Endothelial cell of umbilical vein (primary cell): ENCODE measurements around the gene GLYATL1. TPM values are rescaled to one million over a fixed set of nuclear protein-coding genes. Genes with fewer than 3 reads are reported as not detected.

Source experiments
- BruUV-seq: library from RNA; stranded (reverse); fragments of 400-500 nt; replicated peaks from 2 replicates; lab custom pipeline; 2021; lab: Mats Ljungman, UMichigan
- CTCF ChIA-PET: fragments of 300-600, 350-600 bp; sonication (Branson Sonifier 250); formaldehyde crosslinking; loops from one replicate; lab custom pipeline; 2021; ENCODE audit warnings: antibody characterized with exemption, inconsistent platforms; lab: Charles Lee
- POLR2A ChIA-PET: fragments of 300-600, 350-600 bp; sonication (Branson Sonifier 250); formaldehyde crosslinking; loops from one replicate; lab custom pipeline; 2021; ENCODE audit warnings: antibody characterized with exemption, inconsistent platforms; lab: Charles Lee
- DNase-seq: peaks from one replicate; pipeline ENCODE4 v3.0.0-alpha.2; 2011; ENCODE audit warnings: low read depth, low spot score
- FAIRE-seq: peaks from 2 replicates; lab custom pipeline; 2011; peaks lifted over from hg19 to GRCh38; lab: Jason Lieb, UNC
- H2AFZ ChIP-seq: 2 replicates; pipeline ENCODE4 v1.6.0; 2012; ENCODE audit warnings: low read depth, low read length, control low read depth, inconsistent platforms
- H3K27ac ChIP-seq: 2 replicates; pipeline ENCODE4 v1.5.1; 2011; ENCODE audit warnings: low read depth, mild to moderate bottlenecking, control low read depth, low read length, moderate library complexity; ENCODE audit not compliant: insufficient read depth
- H3K27me3 ChIP-seq, 2 experiments: 2 replicates each; pipeline versions ENCODE4 v1.6.0 to v1.6.1; 2011; ENCODE audit warnings: low read length in 2 of 2, mixed read lengths in 1 of 2; ENCODE audit not compliant: control insufficient read depth in 2 of 2, insufficient read depth in 2 of 2
- H3K36me3 ChIP-seq, 2 experiments: 2 replicates in 1 of 2; 3 replicates in 1 of 2; pipeline ENCODE4 v1.5.1; 2011; ENCODE audit warnings: low read length in 2 of 2, mild to moderate bottlenecking in 1 of 2, moderate library complexity in 1 of 2; ENCODE audit not compliant: control insufficient read depth in 2 of 2, insufficient read depth in 2 of 2; ENCODE audit errors: extremely low read depth in 1 of 2
- H3K4me1 ChIP-seq: 3 replicates; pipeline ENCODE4 v1.5.1; 2011; ENCODE audit warnings: mild to moderate bottlenecking, low read length; ENCODE audit not compliant: control insufficient read depth, insufficient read depth; ENCODE audit errors: extremely low read depth
- H3K4me2 ChIP-seq: 2 replicates; pipeline ENCODE4 v1.6.1; 2011; ENCODE audit warnings: low read length, control low read depth, mixed read lengths; ENCODE audit not compliant: insufficient read depth
- H3K4me3 ChIP-seq, 3 experiments: fragments of 200-600 bp in 1 of 3; sonication (generic), shearing (Covaris generic) in 1 of 3; replicated peaks in 1 of 3; 2 replicates each; pipeline ENCODE4 v1.5.1; 2011 to 2016; ENCODE audit warnings: control low read depth in 3 of 3, low read length in 3 of 3, mild to moderate bottlenecking in 2 of 3, inconsistent platforms in 1 of 3, low read depth in 1 of 3, moderate library complexity in 1 of 3; ENCODE audit not compliant: insufficient read depth in 1 of 3
- H3K79me2 ChIP-seq: 2 replicates; pipeline ENCODE4 v1.6.0; 2012; ENCODE audit warnings: low read length, inconsistent platforms; ENCODE audit not compliant: control insufficient read depth, insufficient read depth
- H3K9ac ChIP-seq: replicated peaks from 2 replicates; pipeline ENCODE3; 2011; ENCODE audit warnings: low read length, control low read depth; ENCODE audit not compliant: insufficient read depth; ENCODE audit errors: extremely low read depth
- H3K9me1 ChIP-seq: replicated peaks from 3 replicates; pipeline ENCODE4 v1.6.0; 2011; ENCODE audit warnings: mild to moderate bottlenecking, low read length; ENCODE audit not compliant: control insufficient read depth, insufficient read depth; ENCODE audit errors: extremely low read depth
- H3K9me3 ChIP-seq: replicated peaks from 2 replicates; pipeline ENCODE4 v1.5.1; 2012; ENCODE audit warnings: low read length, inconsistent platforms; ENCODE audit not compliant: control insufficient read depth, insufficient read depth
- H4K20me1 ChIP-seq: replicated peaks from 2 replicates; pipeline ENCODE3; 2011; ENCODE audit warnings: mild to moderate bottlenecking, low read length; ENCODE audit not compliant: control insufficient read depth, insufficient read depth; ENCODE audit errors: extremely low read depth
- CTCF ChIP-seq, 2 donors: IDR thresholded peaks; 1 replicate in 1 of 2; 2 replicates in 1 of 2; pipeline ENCODE4 v1.5.1; 2011; ENCODE audit warnings: low read length in 2 of 2, mild to moderate bottlenecking in 2 of 2, moderate library complexity in 2 of 2, control low read depth in 1 of 2, inconsistent platforms in 1 of 2, low read depth in 1 of 2; ENCODE audit not compliant: insufficient read depth in 1 of 2; ENCODE audit errors: extremely low read depth in 1 of 2
- EZH2 ChIP-seq: IDR thresholded peaks from 2 replicates; pipeline ENCODE4 v1.6.1; 2012; ENCODE audit warnings: borderline replicate concordance, low read depth, mild to moderate bottlenecking, moderate library complexity, low read length, inconsistent platforms; ENCODE audit not compliant: severe bottlenecking
- FOS ChIP-seq: IDR thresholded peaks from 2 replicates; pipeline ENCODE4 v1.6.1; 2011; ENCODE audit warnings: mild to moderate bottlenecking, low read length, moderate library complexity, borderline replicate concordance; ENCODE audit not compliant: insufficient read depth
- GATA2 ChIP-seq: IDR thresholded peaks from 2 replicates; pipeline ENCODE4 v1.7.0; 2011; ENCODE audit warnings: low read depth, mild to moderate bottlenecking, moderate library complexity, mixed read lengths, low read length; ENCODE audit not compliant: insufficient read length, insufficient read depth
- JUN ChIP-seq: IDR thresholded peaks from 2 replicates; pipeline ENCODE4 v1.6.1; 2011; ENCODE audit warnings: borderline replicate concordance, low read depth; ENCODE audit not compliant: insufficient read length, insufficient read depth
- MAX ChIP-seq: IDR thresholded peaks from 2 replicates; pipeline ENCODE4 v1.6.1; 2011; ENCODE audit not compliant: insufficient read depth, insufficient read length
- MYC ChIP-seq: IDR thresholded peaks from one replicate; pipeline ENCODE4 v1.6.1; 2011; ENCODE audit warnings: mild to moderate bottlenecking, low read depth, low read length
- POLR2A ChIP-seq: IDR thresholded peaks from 2 replicates; pipeline ENCODE4 v1.6.1; 2012; ENCODE audit warnings: low read depth, mild to moderate bottlenecking, control low read depth, low read length
- POLR2AphosphoS5 ChIP-seq: IDR thresholded peaks from 2 replicates; pipeline ENCODE4 v1.6.1; 2012; ENCODE audit warnings: low read depth, mild to moderate bottlenecking, control low read depth, low read length, moderate library complexity; ENCODE audit not compliant: insufficient read depth
- dilution Hi-C: fragments of 300-500 bp; cut with MboI; formaldehyde crosslinking; loops from one replicate; pipeline ENCODE4 v1.15.0; 2019; ENCODE audit warnings: low sequenced_read_pairs; ENCODE audit not compliant: extremely low pct_ligation_motif_present
- intact Hi-C: fragments of 100-400 bp; cut with micrococcal nuclease; formaldehyde crosslinking; loops from one replicate; pipeline ENCODE4 v1.10.0; 2022
- polyA plus RNA-seq, 4 experiments: library from polyadenylated mRNA; depleted of rRNA in 3 of 4; stranded (reverse) in 3 of 4; unstranded in 1 of 4; fragments of >200 nt; gene quantifications; 2 replicates each; pipeline versions ENCODE4 v1.2.1 to v1.2.3, GENCODE V29; 2011 to 2012; ENCODE audit warnings: missing spikeins in 1 of 4
- total RNA-seq: library from RNA; stranded (reverse); gene quantifications from 2 replicates; pipeline ENCODE4 v1.2.3, GENCODE V29; 2021

Gene GLYATL1
- total and polyA plus RNA-seq, 2 donors (not counting 3 experiments of a cell fraction or from before 2014, with no cell fraction given) = not detected

- Histone ChIP-seq H3K9me3 (no peaks in the 10 kb centered on the region), H3K36me3 (no peaks in the 10 kb centered on the region), H3K4me1 (no peaks in the 10 kb centered on the region), H4K20me1 (no peaks in the 10 kb centered on the region), H3K4me3 (no peak overlapping the region), H3K27ac (no peak overlapping the region), H3K79me2 (no peaks in the 10 kb centered on the region), H3K27me3 (no peaks in the 10 kb centered on the region), H3K4me2 (no peak overlapping the region), H2AFZ (no peak overlapping the region), H3K9me1 (no peaks in the 10 kb centered on the region), H3K9ac (no peak overlapping the region)
- intact Hi-C loops = no loop called here
- dilution Hi-C loops = no loop called here
- FAIRE-seq (no peak), DNase-seq (no peak)
- no TSS peak for BruUV-seq
- TF ChIP-seq POLR2A = no peak
- no peak for TF ChIP-seq CTCF (IDR thresholded peaks at IDR 0.05; ENCODE audit: extremely low read depth in 1 of 2, insufficient read depth in 1 of 2, low read depth in 1 of 2, low read length in 2 of 2)
- no peak for TF ChIP-seq JUN
- no peak for TF ChIP-seq FOS
- TF ChIP-seq GATA2 = no peak
- TF ChIP-seq MYC = no peak
- TF ChIP-seq POLR2AphosphoS5 = no peak
- no peak for TF ChIP-seq EZH2
- TF ChIP-seq MAX = no peak
- ChIA-PET CTCF (no interaction called here), POLR2A (no interaction called here)
Measured at GRCh38 chr11:58941838-58942237, 2.5 kb downstream of the GLYATL1 start.
